OCI-LY3 (cell line): Measurements from ENCODE around the gene DCLRE1C.

Experiments used
- CTCF ChIP-seq: fragments of 200-600, 300-600 bp; sonication (generic); IDR thresholded peaks from 2 replicates; pipeline ENCODE4 v1.5.1; 2014; ENCODE audit warnings: antibody characterized with exemption, low read length, low read depth
- EZH2phosphoT487 ChIP-seq: fragments of 200-600 bp; shearing (Covaris generic); IDR thresholded peaks from 2 replicates; pipeline ENCODE4 v1.6.1; 2018; ENCODE audit warnings: antibody characterized with exemption, mixed run types, low read depth

GRCh38 chr10:14873090-14873760, 80.7 kb downstream of the DCLRE1C start:
- TF ChIP-seq EZH2phosphoT487 (no peak), CTCF (no peak)
